Heart left ventricle (tissue), 13 donors: ENCODE results near the gene LRRC14B.
"Not testable (repeated sequence)": the region's sequence is repeated elsewhere in the genome, so short reads cannot be mapped to it uniquely, and the experiment has no call there.

Experiments
- CTCF ChIP-seq, 12 donors: fragments of 200-600 bp; sonication (generic) in 4 of 12; IDR thresholded peaks; one replicate each; pipeline versions ENCODE4 v1.5.0 to v1.8.0; 2018 to 2022; ENCODE audit warnings: antibody characterized with exemption in 12 of 12, mild to moderate bottlenecking in 5 of 12
- POLR2A ChIP-seq, 2 donors: fragments of 450-650 bp; IDR thresholded peaks; one replicate each; pipeline ENCODE4 v1.6.1; 2017; ENCODE audit warnings: antibody characterized with exemption in 2 of 2, mild to moderate bottlenecking in 2 of 2, moderate library complexity in 2 of 2
- donor health status: ischemic (EF 13 %, LVEDD 7.1; RV severe dilation, severe dysfunction).
- donor health status: DM: no; HTN: yes; CAD: no.
- donor health status: DM: no; HTN: no; CAD: no.
- donor health status: ischemic (EF 25% LVEDD 6.9; RV normal size, moderate dysfunction).
- donor health status: ischemic (EF 25% LVEDD 5.7; RV mildly dilated, moderate dysfunction).
- donor health status: ischemic (EF 35%, LVEDD 5.7; RV mildly dilated, moderate dysfunction).
- donor health status: nonischemic (EF 11% LVEDD 7.7; RV severe dilation, severe dysfunction).
- donor health status: DM: yes; HTN: yes; CAD: no.
- donor health status: PGD.
- donor health status: ischemic (EF 29% LVEDD 5.4; RV normal size, mild dysfunction).
- donor health status: nonischemic (EF 23%, LVEDD 6.1; RV moderate dilation, normal function).

GRCh38 chr5:227375-227774 is 36.1 kb downstream of the LRRC14B start:
- not testable (repeated sequence) for TF ChIP-seq POLR2A, CTCF (IDR thresholded peaks at IDR 0.05)
